NCI-H146 (cell line): Measurements from ENCODE around the gene MROH2A.

ENCODE experiments used
- DNase-seq: peaks from one replicate; lab custom pipeline; 2025; lab: John Stamatoyannopoulos, UW

Gene MROH2A

GRCh38 chr2:233837694-233838229 lies 59.6 kb downstream of the MROH2A start:
- no peak for DNase-seq

- DNase-seq, result no peak
These were observed 60.1 kb downstream of the MROH2A start for GRCh38 chr2:233838251-233838650.

- DNase-seq, result no peak
These were observed 60.8 kb downstream of the MROH2A start for GRCh38 chr2:233838726-233839446.

GRCh38 chr2:233839447-233839820 lies 61.3 kb downstream of the MROH2A start:
- DNase-seq, result no peak

- DNase-seq, result no peak
These were observed 62.4 kb downstream of the MROH2A start for GRCh38 chr2:233840520-233840919.

GRCh38 chr2:233841183-233841582 lies 63.1 kb downstream of the MROH2A start:
- DNase-seq, result no peak

- no peak for DNase-seq
These were observed 66.1 kb downstream of the MROH2A start for GRCh38 chr2:233844064-233844807.

GRCh38 chr2:233844836-233845235 lies 66.7 kb downstream of the MROH2A start:
- DNase-seq, result no peak

GRCh38 chr2:233845301-233846060 lies 67.4 kb downstream of the MROH2A start:
- no peak for DNase-seq

GRCh38 chr2:233846387-233847247 lies 68.5 kb downstream of the MROH2A start:
- DNase-seq, result no peak

- no peak for DNase-seq
These were observed 69.2 kb downstream of the MROH2A start for GRCh38 chr2:233847248-233847898.

GRCh38 chr2:233848276-233848675 lies 70.1 kb downstream of the MROH2A start:
- no peak for DNase-seq

- DNase-seq, result no peak
These were observed 71.6 kb downstream of the MROH2A start for GRCh38 chr2:233849607-233850271.

GRCh38 chr2:233850745-233851144 lies 72.6 kb downstream of the MROH2A start:
- no peak for DNase-seq

- DNase-seq, result no peak
These were observed 73.0 kb downstream of the MROH2A start for GRCh38 chr2:233851169-233851568.

GRCh38 chr2:233852056-233852455 lies 73.9 kb downstream of the MROH2A start:
- DNase-seq, result no peak

GRCh38 chr2:233853353-233853752 lies 75.2 kb downstream of the MROH2A start:
- no peak for DNase-seq

GRCh38 chr2:233853883-233854240 lies 75.7 kb downstream of the MROH2A start:
- no peak for DNase-seq

GRCh38 chr2:233854241-233854981 lies 76.3 kb downstream of the MROH2A start, which contains the start of gene HJURP:
TSS of gene HJURP (minus strand) at chr2:233854535. CDS start at chr2:233854500, 35 bp downstream.
- DNase-seq, result peak; percentile 93

- no peak for DNase-seq
These were observed 77.2 kb downstream of the MROH2A start for GRCh38 chr2:233855345-233855744.
